SK-N-SH treated with all-trans-retinoic acid at 6 μM for 48 hours (cell line): Measurements from ENCODE around the gene KRTAP4-5.
"Not testable (repeated sequence)": the region's sequence is repeated elsewhere in the genome, so short reads cannot be mapped to it uniquely, and the experiment has no call there.

ENCODE experiments used
- ATAC-seq: fragments of 200-7000 bp; cut with Tn5 transposase; 3 replicates; pipeline ENCODE4 v1.9.1; 2020; ENCODE audit warnings: mild to moderate bottlenecking, moderate library complexity
- ARNTL ChIP-seq: fragments of 450-650 bp; formaldehyde crosslinking; IDR thresholded peaks from 2 replicates; pipeline ENCODE4 v1.5.0; 2020; ENCODE audit warnings: low read depth, mild to moderate bottlenecking, moderate library complexity, borderline replicate concordance
- BACH2 ChIP-seq: fragments of 250-450 bp; sonication (Bioruptor Pico); IDR thresholded peaks from 2 replicates; pipeline ENCODE4 v1.9.0; 2021; ENCODE audit warnings: mild to moderate bottlenecking, borderline replicate concordance
- CREB5 ChIP-seq: fragments of 250-450 bp; sonication (Bioruptor Pico); IDR thresholded peaks from 2 replicates; pipeline ENCODE4 v1.5.1; 2020; ENCODE audit warnings: low read depth, mild to moderate bottlenecking, moderate library complexity
- CSDC2 ChIP-seq: fragments of 250-450 bp; sonication (Bioruptor Pico); IDR thresholded peaks from 2 replicates; pipeline ENCODE4 v1.5.0; 2020; ENCODE audit warnings: mild to moderate bottlenecking, moderate library complexity
- CSRNP3 ChIP-seq: fragments of 250-450 bp; sonication (Bioruptor Pico); IDR thresholded peaks from 2 replicates; pipeline ENCODE4 v1.5.1; 2021; ENCODE audit warnings: mild to moderate bottlenecking, moderate library complexity
- ESRRG ChIP-seq: fragments of 250-450 bp; sonication (Bioruptor Pico); IDR thresholded peaks from 2 replicates; pipeline ENCODE4 v1.6.1; 2021; ENCODE audit warnings: mild to moderate bottlenecking
- GLIS3 ChIP-seq: fragments of 250-450 bp; sonication (Bioruptor Pico); IDR thresholded peaks from 2 replicates; pipeline ENCODE4 v1.5.0; 2020; ENCODE audit warnings: mild to moderate bottlenecking, moderate library complexity
- OSR1 ChIP-seq: fragments of 250-450 bp; sonication (Bioruptor Pico); IDR thresholded peaks from 2 replicates; pipeline ENCODE4 v1.8.0; 2022; ENCODE audit warnings: moderate library complexity, mild to moderate bottlenecking, inconsistent platforms
- PATZ1 ChIP-seq: fragments of 250-450 bp; sonication (Bioruptor Pico); IDR thresholded peaks from 2 replicates; pipeline ENCODE4 v1.8.0; 2020; ENCODE audit warnings: mild to moderate bottlenecking, moderate library complexity, borderline replicate concordance
- POU6F1 ChIP-seq: fragments of 250-450 bp; sonication (Bioruptor Pico); IDR thresholded peaks from 2 replicates; pipeline ENCODE4 v1.8.0; 2021; ENCODE audit warnings: low read depth, mild to moderate bottlenecking, moderate library complexity, borderline replicate concordance
- PPARA ChIP-seq: fragments of 250-450 bp; sonication (Bioruptor Pico); IDR thresholded peaks from 2 replicates; pipeline ENCODE4 v1.5.0; 2020; ENCODE audit warnings: mild to moderate bottlenecking, borderline replicate concordance
- RARB ChIP-seq: fragments of 250-450 bp; sonication (Bioruptor Pico); IDR thresholded peaks from 2 replicates; pipeline ENCODE4 v1.8.0; 2021; ENCODE audit warnings: mild to moderate bottlenecking, moderate library complexity
- SNAI2 ChIP-seq: fragments of 250-450 bp; sonication (Bioruptor Pico); IDR thresholded peaks from 2 replicates; pipeline ENCODE4 v1.5.0; 2020; ENCODE audit warnings: mild to moderate bottlenecking, moderate library complexity
- TCF4 ChIP-seq: fragments of 250-450 bp; sonication (Bioruptor Pico); IDR thresholded peaks from 2 replicates; pipeline ENCODE4 v1.8.0; 2021; ENCODE audit warnings: mild to moderate bottlenecking, moderate library complexity, borderline replicate concordance
- TOX ChIP-seq: fragments of 250-450 bp; sonication (Bioruptor Pico); IDR thresholded peaks from 2 replicates; pipeline ENCODE4 v1.8.0; 2021; ENCODE audit warnings: mild to moderate bottlenecking, moderate library complexity, borderline replicate concordance
- TSHZ2 ChIP-seq: fragments of 250-450 bp; sonication (Bioruptor Pico); IDR thresholded peaks from 2 replicates; pipeline ENCODE4 v1.5.0; 2020; ENCODE audit warnings: mild to moderate bottlenecking, moderate library complexity
- ZC3H10 ChIP-seq: fragments of 250-450 bp; sonication (Bioruptor Pico); IDR thresholded peaks from 2 replicates; pipeline ENCODE4 v1.5.1; 2021; ENCODE audit warnings: mild to moderate bottlenecking, moderate library complexity
- ZFP3 ChIP-seq: fragments of 250-450 bp; sonication (Bioruptor Pico); IDR thresholded peaks from 2 replicates; pipeline ENCODE4 v1.5.0; 2020; ENCODE audit warnings: mild to moderate bottlenecking, moderate library complexity
- ZFP30 ChIP-seq: fragments of 450-650 bp; formaldehyde crosslinking; IDR thresholded peaks from 2 replicates; pipeline ENCODE4 v1.5.0; 2022; ENCODE audit warnings: mild to moderate bottlenecking, moderate library complexity
- ZNF565 ChIP-seq: fragments of 450-650 bp; formaldehyde crosslinking; conservative IDR thresholded peaks from 2 replicates; pipeline ENCODE4 v1.5.0; 2020; ENCODE audit warnings: low read depth, mild to moderate bottlenecking, moderate library complexity
- ZNF70 ChIP-seq: fragments of 450-650 bp; formaldehyde crosslinking; IDR thresholded peaks from 2 replicates; pipeline ENCODE4 v1.5.0; 2020; ENCODE audit warnings: mild to moderate bottlenecking, moderate library complexity
- ZNF8 ChIP-seq: fragments of 450-650 bp; formaldehyde crosslinking; IDR thresholded peaks from 2 replicates; pipeline ENCODE4 v1.5.0; 2020; ENCODE audit warnings: mild to moderate bottlenecking, moderate library complexity

The KRTAP4-5 gene

GRCh38 chr17:41107941-41108450 is 41.6 kb downstream of the KRTAP4-5 start:
- ATAC-seq, result no peak
- TF ChIP-seq ZNF70 (no peak), ZNF8 (CRISPR knock-in tag) (no peak), ESRRG (CRISPR knock-in tag) (no peak), CSRNP3 (no peak), TCF4 (CRISPR knock-in tag) (no peak), GLIS3 (CRISPR knock-in tag) (no peak), TSHZ2 (CRISPR knock-in tag) (no peak), TOX (CRISPR knock-in tag) (no peak), CREB5 (CRISPR knock-in tag) (no peak), RARB (CRISPR knock-in tag) (no peak), ARNTL (CRISPR knock-in tag) (no peak), CSDC2 (CRISPR knock-in tag) (no peak), BACH2 (CRISPR knock-in tag) (no peak), ZNF565 (CRISPR knock-in tag) (no peak), POU6F1 (no peak), ZC3H10 (CRISPR knock-in tag) (no peak), ZFP30 (CRISPR knock-in tag) (no peak), PPARA (CRISPR knock-in tag) (no peak)

- not testable (repeated sequence) for ATAC-seq
These were observed 44.3 kb downstream of the KRTAP4-5 start, which contains the start of gene KRTAP4-9 for GRCh38 chr17:41105347-41105746. TSS of gene KRTAP4-9 (plus strand) at chr17:41105389. CDS start at chr17:41105389, 0 bp downstream.

GRCh38 chr17:41104386-41105038 is 45.1 kb downstream of the KRTAP4-5 start:
- ATAC-seq, result peak; percentile 84

- ATAC-seq, result no peak
- TF ChIP-seq ZFP3 (CRISPR knock-in tag) (peak; percentile 81; the same call in 1 of the 2 replicates), TOX (CRISPR knock-in tag) (no peak)
These were observed 45.7 kb downstream of the KRTAP4-5 start for GRCh38 chr17:41103896-41104295.

- no peak for ATAC-seq
- TF ChIP-seq BACH2 (CRISPR knock-in tag) (no peak), SNAI2 (CRISPR knock-in tag) (no peak), OSR1 (CRISPR knock-in tag) (no peak), ZNF70 (no peak), PATZ1 (CRISPR knock-in tag) (no peak), CREB5 (CRISPR knock-in tag) (no peak), ZFP3 (CRISPR knock-in tag) (no peak), POU6F1 (no peak)
These were observed 47.9 kb downstream of the KRTAP4-5 start, which contains the start of gene KRTAP4-16 for GRCh38 chr17:41101586-41102259. TSS of gene KRTAP4-16 (minus strand) at chr17:41102209. CDS start at chr17:41102209, 0 bp downstream.
